Effector CD8-positive, alpha-beta T cell (primary cell): Measurements from ENCODE around the gene CYP4V2.

Source experiments
- DNase-seq: peaks from one replicate; lab custom pipeline; 2025; lab: John Stamatoyannopoulos, UW
- total RNA-seq, 4 experiments: gene quantifications; one replicate each; lab custom pipeline; 2026; lab: John Stamatoyannopoulos, UW

Gene CYP4V2
- total RNA-seq: 24.6 to 53.4 (median 40.5) reads per million in 4 experiments

- DNase-seq: peak; percentile 62
Measured at GRCh38 chr4:186191200-186192065, at the start of gene CYP4V2. CYP4V2 (plus strand) TSS chr4:186191567; CDS start chr4:186191824, 257 bp downstream.

GRCh38 chr4:186144198-186144945, 47.0 kb upstream of the CYP4V2 start:
- no peak for DNase-seq

GRCh38 chr4:186144946-186145569, 46.3 kb upstream of the CYP4V2 start:
- no peak for DNase-seq

GRCh38 chr4:186146458-186146857, 44.9 kb upstream of the CYP4V2 start:
- no peak for DNase-seq

- DNase-seq: no peak
Measured at GRCh38 chr4:186148336-186148975, 42.9 kb upstream of the CYP4V2 start.

GRCh38 chr4:186149872-186150271, 41.5 kb upstream of the CYP4V2 start:
- peak; percentile 4 for DNase-seq

- no peak for DNase-seq
Measured at GRCh38 chr4:186150926-186151325, 40.4 kb upstream of the CYP4V2 start.

- no peak for DNase-seq
Measured at GRCh38 chr4:186151499-186151898, 39.9 kb upstream of the CYP4V2 start.

- DNase-seq: no peak
Measured at GRCh38 chr4:186158021-186158813, 33.1 kb upstream of the CYP4V2 start.

- no peak for DNase-seq
Measured at GRCh38 chr4:186158966-186159365, 32.4 kb upstream of the CYP4V2 start.

- DNase-seq: no peak
Measured at GRCh38 chr4:186159613-186160012, 31.8 kb upstream of the CYP4V2 start.

- DNase-seq: no peak
Measured at GRCh38 chr4:186161138-186161537, 30.2 kb upstream of the CYP4V2 start.

- DNase-seq: no peak
Measured at GRCh38 chr4:186166852-186167512, 24.4 kb upstream of the CYP4V2 start.

GRCh38 chr4:186167605-186168004, 23.8 kb upstream of the CYP4V2 start:
- DNase-seq: no peak

- DNase-seq: no peak
Measured at GRCh38 chr4:186168750-186169149, 22.6 kb upstream of the CYP4V2 start.

GRCh38 chr4:186169333-186169944, 21.9 kb upstream of the CYP4V2 start:
- no peak for DNase-seq

- no peak for DNase-seq
Measured at GRCh38 chr4:186169945-186170802, 21.2 kb upstream of the CYP4V2 start.

GRCh38 chr4:186170966-186171365, 20.4 kb upstream of the CYP4V2 start:
- no peak for DNase-seq

- no peak for DNase-seq
Measured at GRCh38 chr4:186172546-186172945, 18.8 kb upstream of the CYP4V2 start.
